ENCODE data around the gene LHX3. TPM values are rescaled to one million over a fixed set of nuclear protein-coding genes. Genes with fewer than 3 reads are reported as not detected.

The LHX3 gene
- total RNA-seq, 6 experiments from 2014 or later = not detected

DNA sequence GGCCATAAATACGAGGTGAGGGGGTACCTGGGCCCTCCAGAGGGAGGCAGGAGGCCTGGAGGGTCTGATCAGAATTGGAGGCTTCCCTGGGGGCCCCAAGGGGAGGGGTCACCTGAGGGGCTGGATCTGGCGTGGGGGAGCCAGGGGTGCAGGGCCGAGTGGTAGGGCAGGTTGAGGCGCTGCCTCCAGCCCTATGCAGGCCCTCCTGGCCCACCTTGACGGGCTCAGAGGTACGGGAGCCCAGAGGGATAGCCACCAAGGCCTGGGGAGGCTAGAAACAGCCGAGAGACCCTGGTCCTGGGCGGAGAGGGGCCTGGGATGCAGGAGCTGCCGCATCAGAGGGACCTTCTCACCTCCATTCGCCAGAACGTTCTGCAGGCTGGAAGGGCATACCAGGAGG lies 24.3 kb downstream of the LHX3 start:
- no peak overlapping the region for H3K4me3 Mint-ChIP-seq
- H3K4me1 Mint-ChIP-seq (ENCODE audit: low read depth) = no peaks in the 10 kb centered on the region
- H3K27me3 Mint-ChIP-seq (ENCODE audit: insufficient read depth) = peaks cover 30% of the 10 kb centered on the region
- DNase-seq = no peak
- TF ChIP-seq, protein P1, sequence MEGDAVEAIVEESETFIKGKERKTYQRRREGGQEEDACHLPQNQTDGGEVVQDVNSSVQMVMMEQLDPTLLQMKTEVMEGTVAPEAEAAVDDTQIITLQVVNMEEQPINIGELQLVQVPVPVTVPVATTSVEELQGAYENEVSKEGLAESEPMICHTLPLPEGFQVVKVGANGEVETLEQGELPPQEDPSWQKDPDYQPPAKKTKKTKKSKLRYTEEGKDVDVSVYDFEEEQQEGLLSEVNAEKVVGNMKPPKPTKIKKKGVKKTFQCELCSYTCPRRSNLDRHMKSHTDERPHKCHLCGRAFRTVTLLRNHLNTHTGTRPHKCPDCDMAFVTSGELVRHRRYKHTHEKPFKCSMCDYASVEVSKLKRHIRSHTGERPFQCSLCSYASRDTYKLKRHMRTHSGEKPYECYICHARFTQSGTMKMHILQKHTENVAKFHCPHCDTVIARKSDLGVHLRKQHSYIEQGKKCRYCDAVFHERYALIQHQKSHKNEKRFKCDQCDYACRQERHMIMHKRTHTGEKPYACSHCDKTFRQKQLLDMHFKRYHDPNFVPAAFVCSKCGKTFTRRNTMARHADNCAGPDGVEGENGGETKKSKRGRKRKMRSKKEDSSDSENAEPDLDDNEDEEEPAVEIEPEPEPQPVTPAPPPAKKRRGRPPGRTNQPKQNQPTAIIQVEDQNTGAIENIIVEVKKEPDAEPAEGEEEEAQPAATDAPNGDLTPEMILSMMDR (IDR thresholded peaks at IDR 0.05) = no peak
- H3K27ac Mint-ChIP-seq = no peak overlapping the region
- H3K9me3 Mint-ChIP-seq = no peaks in the 10 kb centered on the region
- no peaks in the 10 kb centered on the region for H3K36me3 Mint-ChIP-seq (ENCODE audit: low read depth)

DNA sequence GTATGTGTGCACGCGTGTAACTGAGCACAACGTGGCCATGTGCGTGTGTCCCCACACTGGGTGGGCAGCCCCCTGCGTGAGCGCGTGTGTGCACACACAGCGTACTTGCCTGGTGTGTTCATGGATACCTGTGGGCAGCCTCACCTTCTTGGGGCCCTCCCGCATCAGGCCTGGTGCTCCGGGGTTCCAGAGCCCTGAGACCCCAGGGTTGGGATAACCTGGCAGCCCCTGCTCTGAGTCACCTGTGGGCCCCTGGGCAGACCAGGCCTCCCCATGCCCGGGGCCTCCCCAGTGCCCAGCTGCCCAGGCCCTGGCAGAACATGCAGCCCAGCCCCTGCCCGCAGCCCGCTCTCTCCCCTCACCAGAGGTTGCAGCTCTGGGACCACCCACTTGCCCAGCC lies 25.2 kb downstream of the LHX3 start:
- Mint-ChIP-seq H3K27me3 (ENCODE audit: insufficient read depth) (peaks cover 31% of the 10 kb centered on the region), H3K27ac (no peak overlapping the region), H3K4me1 (ENCODE audit: low read depth) (no peaks in the 10 kb centered on the region), H3K4me3 (no peak overlapping the region), H3K9me3 (no peaks in the 10 kb centered on the region), H3K36me3 (ENCODE audit: low read depth) (no peaks in the 10 kb centered on the region)
- DNase-seq = no peak
- TF ChIP-seq, protein P1 (IDR thresholded peaks at IDR 0.05) = no peak

DNA sequence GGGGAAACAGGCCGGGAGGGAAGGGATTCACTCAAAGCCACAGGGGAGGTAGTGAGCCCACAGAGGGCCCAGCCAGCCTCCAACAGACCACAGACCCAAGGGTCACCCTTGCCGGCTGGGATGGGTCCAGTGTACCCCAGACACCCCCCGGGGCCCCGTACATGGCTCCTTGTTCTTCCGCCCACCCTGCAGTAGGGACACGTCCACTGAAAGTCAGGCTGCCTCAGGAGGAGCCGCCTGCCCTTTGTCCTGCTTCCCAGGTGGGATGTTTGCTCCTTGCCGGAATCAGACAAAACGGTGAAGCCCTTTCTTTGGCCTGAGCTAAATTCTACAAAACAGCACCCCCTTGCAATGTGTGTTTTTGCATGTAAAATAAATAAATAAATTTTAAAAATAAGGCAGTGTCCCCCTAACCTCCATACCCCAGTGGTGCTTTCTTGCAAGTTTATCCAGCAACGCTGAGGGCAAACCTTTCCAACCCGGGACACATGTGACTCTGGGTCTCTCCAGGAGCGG lies 25.8 kb downstream of the LHX3 start:
- no peak overlapping the region for H3K4me3 Mint-ChIP-seq
- no peaks in the 10 kb centered on the region for H3K4me1 Mint-ChIP-seq (ENCODE audit: low read depth)
- H3K36me3 Mint-ChIP-seq (ENCODE audit: low read depth) = no peaks in the 10 kb centered on the region
- H3K27me3 Mint-ChIP-seq (ENCODE audit: insufficient read depth) = peaks cover 29% of the 10 kb centered on the region
- TF ChIP-seq, protein P1 (IDR thresholded peaks at IDR 0.05) = no peak
- DNase-seq = no peak
- H3K27ac Mint-ChIP-seq = no peak overlapping the region
- no peaks in the 10 kb centered on the region for H3K9me3 Mint-ChIP-seq

DNA sequence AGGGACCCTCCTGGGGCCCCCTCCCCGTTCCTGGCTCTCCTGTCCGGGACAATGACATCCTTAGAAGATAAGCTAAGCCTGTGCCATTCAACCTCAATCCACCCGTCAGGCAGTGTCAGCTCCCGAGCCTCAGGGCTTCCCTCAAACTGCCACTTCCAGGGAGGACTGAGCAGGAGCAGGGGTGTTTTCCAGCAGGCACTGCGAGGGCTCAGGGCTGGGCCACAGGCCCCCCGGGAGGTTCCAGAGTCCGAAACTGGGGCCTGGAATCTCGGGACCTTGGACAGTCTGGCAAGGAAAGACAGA lies 26.2 kb downstream of the LHX3 start:
- no peaks in the 10 kb centered on the region for H3K9me3 Mint-ChIP-seq
- no peaks in the 10 kb centered on the region for H3K36me3 Mint-ChIP-seq (ENCODE audit: low read depth)

DNA sequence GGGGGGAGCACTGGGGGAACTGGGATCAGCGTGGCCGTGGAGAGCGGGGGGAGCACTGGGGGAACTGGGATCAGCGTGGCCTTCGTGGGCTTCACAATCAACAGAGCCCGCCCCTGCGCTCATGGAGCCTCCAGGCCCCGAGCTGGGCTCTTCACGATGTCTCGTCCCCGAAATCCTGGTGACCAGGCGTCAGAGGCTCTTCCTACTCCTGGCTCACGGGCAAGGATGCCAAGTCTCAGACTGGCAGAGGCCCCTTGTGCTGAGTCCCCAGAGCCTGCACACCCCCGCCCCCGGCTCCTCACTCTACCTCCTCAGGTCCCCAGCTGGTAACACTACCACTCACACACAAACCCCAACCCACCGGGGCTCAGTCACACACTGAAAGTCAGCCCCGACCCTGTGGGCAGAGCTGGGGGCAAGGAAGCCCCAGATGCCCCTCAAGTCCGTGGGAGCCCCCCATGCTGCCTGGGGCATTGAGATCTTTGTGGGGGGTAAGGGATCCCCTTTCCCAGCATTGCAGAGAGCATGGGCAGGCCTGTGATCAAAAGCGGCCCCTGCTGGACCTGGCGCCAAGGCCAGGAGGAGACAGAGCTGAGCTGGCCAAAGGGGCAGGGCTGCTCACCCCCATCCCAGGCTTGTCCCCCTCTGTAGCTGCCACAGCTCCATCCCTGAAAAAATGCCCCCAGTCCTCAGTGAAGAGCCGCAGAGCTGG lies 26.7 kb downstream of the LHX3 start:
- Mint-ChIP-seq H3K9me3 (no peaks in the 10 kb centered on the region), H3K4me1 (ENCODE audit: low read depth) (no peaks in the 10 kb centered on the region), H3K4me3 (no peak overlapping the region), H3K27me3 (ENCODE audit: insufficient read depth) (peaks cover 27% of the 10 kb centered on the region), H3K36me3 (ENCODE audit: low read depth) (no peaks in the 10 kb centered on the region), H3K27ac (no peak overlapping the region)
- no peak for DNase-seq
- TF ChIP-seq, protein P1 (IDR thresholded peaks at IDR 0.05) = no peak

More for the DNA sequence above, 26.2 kb downstream of the LHX3 start:
- DNase-seq = no peak
- Mint-ChIP-seq H3K27me3 (ENCODE audit: insufficient read depth) (peaks cover 29% of the 10 kb centered on the region), H3K4me1 (ENCODE audit: low read depth) (no peaks in the 10 kb centered on the region), H3K27ac (no peak overlapping the region), H3K4me3 (no peak overlapping the region)
- TF ChIP-seq, protein P1 (IDR thresholded peaks at IDR 0.05) = no peak

Measured in HFFc6 (cell line).